ENCODE results near the gene MYO18A. TPM values are rescaled to one million over a fixed set of nuclear protein-coding genes. Genes with fewer than 3 reads are reported as not detected.
"Not testable (repeated sequence)": the region's sequence is repeated elsewhere in the genome, so short reads cannot be mapped to it uniquely, and the experiment has no call there.

Gene MYO18A
- total RNA-seq, 1 donor from 2014 or later: 59.5 TPM

GRCh38 chr17:29175349-29175748, 4.8 kb downstream of the MYO18A start:
- H3K4me1 ChIP-seq: peaks cover 40% of the 10 kb centered on the region
- no peaks in the 10 kb centered on the region for H3K9me3 ChIP-seq
- H3K36me3 ChIP-seq: no peaks in the 10 kb centered on the region
- no peak for DNase-seq
- H3K4me3 ChIP-seq: no peak overlapping the region
- no peaks in the 10 kb centered on the region for H3K27me3 ChIP-seq (ENCODE audit: low read depth)
- TF ChIP-seq CTCF (IDR thresholded peaks at IDR 0.05): no peak
- intact Hi-C loops (cut with DNase I): no loop called here
- ATAC-seq: no peak
- peak overlapping the region; percentile 77 for H3K27ac ChIP-seq

- no peaks in the 10 kb centered on the region for H3K36me3 ChIP-seq
- H3K27me3 ChIP-seq (ENCODE audit: low read depth): no peaks in the 10 kb centered on the region
- DNase-seq (no peak), ATAC-seq (no peak)
- TF ChIP-seq CTCF (IDR thresholded peaks at IDR 0.05): no peak
- intact Hi-C loops (cut with DNase I): no loop called here
- H3K4me1 ChIP-seq: peaks cover 31% of the 10 kb centered on the region
- no peak overlapping the region for H3K27ac ChIP-seq
- H3K9me3 ChIP-seq: no peaks in the 10 kb centered on the region
- H3K4me3 ChIP-seq: no peak overlapping the region
Measured at GRCh38 chr17:29172589-29172988, 7.6 kb downstream of the MYO18A start.

- H3K4me3 ChIP-seq: no peak overlapping the region
- H3K27me3 ChIP-seq (ENCODE audit: low read depth): no peaks in the 10 kb centered on the region
- no peak overlapping the region for H3K27ac ChIP-seq
- no peak for TF ChIP-seq CTCF (IDR thresholded peaks at IDR 0.05)
- DNase-seq: no peak
- no peak for ATAC-seq
- intact Hi-C loops (cut with DNase I): no loop called here
- H3K4me1 ChIP-seq: peaks cover 17% of the 10 kb centered on the region
- no peaks in the 10 kb centered on the region for H3K9me3 ChIP-seq
- peaks cover 12% of the 10 kb centered on the region for H3K36me3 ChIP-seq
Measured at GRCh38 chr17:29170682-29171081, 9.5 kb downstream of the MYO18A start.

DNA sequence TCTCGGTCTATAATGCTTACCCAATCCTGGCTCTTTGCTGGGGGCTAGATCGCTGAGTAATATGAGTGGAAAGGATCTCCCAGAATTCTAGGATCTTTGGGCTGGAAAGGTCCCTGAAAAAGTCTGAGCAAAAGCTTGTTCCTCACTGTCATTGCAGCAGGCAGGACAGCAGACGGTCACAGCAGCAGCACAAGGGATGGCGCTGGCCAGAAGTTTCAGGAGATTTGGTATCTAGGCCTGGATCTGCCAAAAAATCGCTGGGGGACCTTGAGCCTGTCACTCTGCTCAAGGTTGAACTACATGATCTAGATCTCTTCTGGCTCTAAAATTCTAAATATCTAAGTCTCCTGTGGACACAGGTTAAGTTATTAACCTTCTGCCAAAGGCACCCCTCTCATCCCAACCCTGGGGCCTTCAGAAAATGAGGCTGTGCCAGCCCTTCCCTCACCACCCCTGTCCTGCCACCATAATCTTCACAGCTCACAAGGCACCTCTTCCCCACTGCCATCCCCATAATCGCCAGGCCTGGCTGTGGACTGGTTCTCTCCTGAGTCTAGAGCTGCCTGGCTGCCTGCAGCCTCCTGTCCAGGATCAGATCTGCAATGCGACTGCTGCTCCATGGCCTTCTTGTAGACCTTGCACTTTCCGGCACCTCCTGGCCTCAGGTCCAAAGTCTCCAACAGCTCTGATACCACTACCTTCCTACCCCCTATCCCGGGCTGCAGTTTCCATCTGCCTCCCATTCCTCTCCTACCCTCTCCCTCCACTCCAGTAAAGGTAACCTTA, 10.2 kb downstream of the MYO18A start:
- Histone ChIP-seq H3K27me3 (ENCODE audit: low read depth) (no peaks in the 10 kb centered on the region), H3K9me3 (no peaks in the 10 kb centered on the region), H3K4me1 (peaks cover 16% of the 10 kb centered on the region), H3K4me3 (no peak overlapping the region), H3K27ac (no peak overlapping the region), H3K36me3 (peaks cover 19% of the 10 kb centered on the region)
- intact Hi-C loops (cut with DNase I): no loop called here
- no peak for TF ChIP-seq CTCF (IDR thresholded peaks at IDR 0.05)
- no peak for DNase-seq
- ATAC-seq: no peak

DNA sequence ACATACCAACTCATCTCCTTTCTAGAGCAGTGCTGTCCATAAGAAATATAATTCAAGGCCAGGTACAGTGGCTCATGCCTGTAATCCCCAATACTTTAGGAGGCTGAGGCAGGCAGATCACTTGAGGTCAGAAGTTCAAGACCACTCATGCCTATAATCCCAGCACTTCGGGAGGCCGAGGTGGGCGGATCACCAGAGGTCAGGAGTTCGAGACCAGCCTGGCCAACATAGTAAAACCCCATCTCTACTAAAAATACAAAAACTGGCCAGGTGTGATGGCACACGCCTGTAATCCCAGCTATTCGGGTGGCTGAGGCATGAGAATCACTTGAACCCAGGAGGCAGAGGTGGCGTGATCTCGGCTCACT, 11.5 kb downstream of the MYO18A start:
- ATAC-seq: not testable (repeated sequence)

DNA sequence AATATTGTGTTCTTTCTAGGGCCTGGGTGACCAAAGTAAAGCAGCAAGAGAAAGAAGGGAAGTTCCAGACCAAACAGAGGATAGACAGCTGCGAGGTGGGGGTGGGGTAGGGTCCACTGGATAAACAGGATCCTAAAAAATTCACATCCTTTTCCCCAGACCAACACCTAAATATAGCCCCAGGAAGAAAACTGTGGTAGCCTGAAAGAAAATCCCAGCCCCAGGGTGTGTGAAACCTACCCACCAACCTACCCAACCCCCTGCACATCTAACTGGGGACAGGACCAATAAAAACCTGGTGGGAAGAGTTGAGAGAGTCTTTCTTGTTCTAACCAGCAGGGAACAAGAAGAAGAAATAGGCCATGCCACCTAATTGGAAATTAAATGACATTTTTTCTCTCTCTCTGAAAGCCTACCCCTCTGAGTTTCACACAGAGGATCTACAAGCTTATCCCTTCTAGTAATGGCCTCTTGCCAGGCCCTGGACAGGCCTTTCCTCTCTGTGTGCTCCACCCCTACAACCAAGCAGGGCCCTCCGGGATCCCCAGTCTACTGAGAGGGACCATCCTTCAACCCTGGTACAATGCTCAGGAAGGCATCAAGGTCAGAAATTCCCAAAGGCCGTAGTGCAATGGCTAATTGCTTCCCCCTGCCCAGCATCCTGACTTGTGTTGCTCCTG, 12.0 kb downstream of the MYO18A start:
- no peaks in the 10 kb centered on the region for H3K9me3 ChIP-seq
- intact Hi-C loops (cut with DNase I): no loop called here
- no peak for ATAC-seq
- peaks cover 26% of the 10 kb centered on the region for H3K36me3 ChIP-seq
- no peak for DNase-seq
- TF ChIP-seq CTCF (IDR thresholded peaks at IDR 0.05): no peak
- H3K4me3 ChIP-seq: no peak overlapping the region
- peaks cover 22% of the 10 kb centered on the region for H3K4me1 ChIP-seq
- no peaks in the 10 kb centered on the region for H3K27me3 ChIP-seq (ENCODE audit: low read depth)
- H3K27ac ChIP-seq: no peak overlapping the region

More for the DNA sequence above, 11.5 kb downstream of the MYO18A start:
- Histone ChIP-seq H3K4me1 (peaks cover 17% of the 10 kb centered on the region), H3K36me3 (peaks cover 26% of the 10 kb centered on the region)
- H3K4me3 ChIP-seq; H3K27ac ChIP-seq; H3K27me3 ChIP-seq (ENCODE audit: low read depth); DNase-seq; H3K9me3 ChIP-seq; intact Hi-C loops (cut with DNase I): not testable (repeated sequence)
